ENCODE measurements around the gene ARHGAP1. TPM values are rescaled to one million over a fixed set of nuclear protein-coding genes. Genes with fewer than 3 reads are reported as not detected.

The ARHGAP1 gene
- polyA plus RNA-seq, 3 donors: 31.6 to 59.3 (median 44.1) TPM

GRCh38 chr11:46690702-46691101 is 9.7 kb downstream of the ARHGAP1 start:
- H3K4me3 Mint-ChIP-seq: no peak overlapping the region
- no CpG with 5 or more reads among the region's 1 CpG for WGBS (ENCODE audit: insufficient coverage)
- peaks cover 0 to 4% (median 2%) of the 10 kb centered on the region in 3 donors for H3K27me3 Mint-ChIP-seq (ENCODE audit: low read depth in 3 of 3)
- H3K27ac Mint-ChIP-seq: peak overlapping the region in 4 of 7 donors; percentile 52 to 77 (median 62)
- Histone ChIP-seq H3K9me3 (replicated peaks in 1 of 2; ENCODE audit: control insufficient read depth in 1 of 2, insufficient read depth in 1 of 2, low read length in 2 of 2) (no peaks in the 10 kb centered on the region), H3K4me3 (replicated peaks in 1 of 3; ENCODE audit: low read depth in 2 of 3, low read length in 3 of 3) (no peak overlapping the region), H3K27me3 (ENCODE audit: control insufficient read depth in 2 of 2, insufficient read depth in 2 of 2, low read length in 2 of 2) (no peaks in the 10 kb centered on the region), H4K20me1 (ENCODE audit: insufficient read depth, low read length) (peaks cover 40% of the 10 kb centered on the region), H3K9ac (ENCODE audit: insufficient read depth, low read length, poor library complexity, severe bottlenecking) (no peak overlapping the region), H3K27ac (ENCODE audit: low read depth in 1 of 2, low read length in 2 of 2) (peak overlapping the region in 1 of 2 donors; percentile 23), H3K4me2 (replicated peaks; ENCODE audit: extremely low read depth, low read length, poor library complexity, severe bottlenecking) (no peak overlapping the region), H2AFZ (ENCODE audit: insufficient read depth, low read depth, low read length, poor library complexity, severe bottlenecking) (no peak overlapping the region), H3K36me3 (replicated peaks in 1 of 2; ENCODE audit: control insufficient read depth in 1 of 2, insufficient read depth in 2 of 2, low read length in 2 of 2) (peaks cover 73 to 97% of the 10 kb centered on the region in 2 donors), H3K79me2 (ENCODE audit: insufficient read depth, low read length) (peaks cover 70% of the 10 kb centered on the region), H3K4me1 (ENCODE audit: control insufficient read depth in 1 of 2, insufficient read depth in 2 of 2, low read length in 2 of 2) (no peaks in the 10 kb centered on the region)
- no peak for TF ChIP-seq CTCF (IDR thresholded peaks at IDR 0.05)
- H3K9me3 Mint-ChIP-seq: no peaks in the 10 kb centered on the region
- intact Hi-C loops (cut with micrococcal nuclease): no loop called here
- no peak for DNase-seq
- peaks cover 7% of the 10 kb centered on the region for H3K4me1 Mint-ChIP-seq
- peaks cover 71 to 98% of the 10 kb centered on the region in 2 donors for H3K36me3 Mint-ChIP-seq

- Histone ChIP-seq H3K79me2 (ENCODE audit: insufficient read depth, low read length) (peaks cover 64% of the 10 kb centered on the region), H3K9ac (ENCODE audit: insufficient read depth, low read length, poor library complexity, severe bottlenecking) (no peak overlapping the region), H2AFZ (ENCODE audit: insufficient read depth, low read depth, low read length, poor library complexity, severe bottlenecking) (no peak overlapping the region), H4K20me1 (ENCODE audit: insufficient read depth, low read length) (peaks cover 11% of the 10 kb centered on the region), H3K4me2 (replicated peaks; ENCODE audit: extremely low read depth, low read length, poor library complexity, severe bottlenecking) (no peak overlapping the region), H3K4me1 (ENCODE audit: control insufficient read depth in 1 of 2, insufficient read depth in 2 of 2, low read length in 2 of 2) (peaks cover 10 to 13% of the 10 kb centered on the region in 2 donors), H3K4me3 (replicated peaks in 1 of 3; ENCODE audit: low read depth in 2 of 3, low read length in 3 of 3) (no peak overlapping the region), H3K27me3 (ENCODE audit: control insufficient read depth in 2 of 2, insufficient read depth in 2 of 2, low read length in 2 of 2) (no peaks in the 10 kb centered on the region), H3K27ac (ENCODE audit: low read depth in 1 of 2, low read length in 2 of 2) (peak overlapping the region in 1 of 2 donors; percentile 67), H3K9me3 (replicated peaks in 1 of 2; ENCODE audit: control insufficient read depth in 1 of 2, insufficient read depth in 1 of 2, low read length in 2 of 2) (no peaks in the 10 kb centered on the region), H3K36me3 (replicated peaks in 1 of 2; ENCODE audit: control insufficient read depth in 1 of 2, insufficient read depth in 2 of 2, low read length in 2 of 2) (peaks cover 53 to 87% of the 10 kb centered on the region in 2 donors)
- H3K27ac Mint-ChIP-seq: peak overlapping the region; percentile 20 to 81 (median 73)
- peaks cover 19% of the 10 kb centered on the region for H3K4me1 Mint-ChIP-seq
- intact Hi-C loops (cut with micrococcal nuclease): no loop called here
- WGBS (ENCODE audit: insufficient coverage): 80% methylated on average over 13 of the region's 15 CpGs
- H3K27me3 Mint-ChIP-seq (ENCODE audit: low read depth in 3 of 3): peaks cover 0 to 2% (median 0%) of the 10 kb centered on the region in 3 donors
- no peak for DNase-seq
- no peaks in the 10 kb centered on the region for H3K9me3 Mint-ChIP-seq
- H3K36me3 Mint-ChIP-seq: peaks cover 55 to 92% of the 10 kb centered on the region in 2 donors
- no peak for TF ChIP-seq CTCF (IDR thresholded peaks at IDR 0.05)
- H3K4me3 Mint-ChIP-seq: no peak overlapping the region
Observed at GRCh38 chr11:46686886-46687795, 13.3 kb downstream of the ARHGAP1 start.
